Thyroid gland (tissue), 4 donors: ENCODE results near the gene FNDC3B. TPM values are rescaled to one million over a fixed set of nuclear protein-coding genes. Genes with fewer than 3 reads are reported as not detected.
A peak's percentile ranks its signal among the peaks of the same experiment; 100 is the strongest.

Source experiments
- DNase-seq, 2 donors: peaks; one replicate each; pipeline ENCODE4 v3.0.0-alpha.2; 2019
- H3K27ac ChIP-seq, 3 donors: fragments of 200-600 bp; sonication (generic); 1 replicate in 2 of 3; 2 replicates in 1 of 3; pipeline ENCODE4 v1.5.1; 2016 to 2019; ENCODE audit warnings: mild to moderate bottlenecking in 1 of 3, moderate library complexity in 1 of 3
- H3K27me3 ChIP-seq: fragments of 200-600 bp; sonication (generic); one replicate; pipeline ENCODE4 v1.5.1; 2019
- H3K36me3 ChIP-seq, 2 donors: fragments of 200-600 bp; sonication (generic); one replicate each; pipeline ENCODE4 v1.5.1; 2016 to 2019
- H3K4me1 ChIP-seq, 2 donors: fragments of 200-600 bp; sonication (generic); one replicate each; pipeline ENCODE4 v1.5.1; 2017 to 2019
- H3K4me3 ChIP-seq, 3 donors: fragments of 200-600 bp; sonication (generic); replicated peaks in 1 of 3; 1 replicate in 2 of 3; 2 replicates in 1 of 3; pipeline ENCODE4 v1.5.1; 2016; ENCODE audit warnings: mild to moderate bottlenecking in 1 of 3
- H3K9me3 ChIP-seq: fragments of 200-600 bp; sonication (generic); one replicate; pipeline ENCODE4 v1.5.1; 2017
- POLR2A ChIP-seq, 2 donors: fragments of 450-650 bp; IDR thresholded peaks; one replicate each; pipeline ENCODE4 v1.6.1; 2017; ENCODE audit warnings: antibody characterized with exemption in 2 of 2, mild to moderate bottlenecking in 2 of 2, moderate library complexity in 1 of 2
- WGBS, 2 donors: methylation state at CpG; one replicate each; pipeline ENCODE4 v1.1.5; 2017; 5-methylcytosine and 5-hydroxymethylcytosine counted together
- intact Hi-C: fragments of 100-400 bp; cut with DNase I; formaldehyde crosslinking; loops from one replicate; pipeline ENCODE4 v1.15.1; 2023
- total RNA-seq, 4 donors: library from RNA; depleted of rRNA; stranded (reverse); fragments of >200 nt; gene quantifications; one replicate each; pipeline ENCODE4 v1.2.3, GENCODE V29; 2016
- TF ChIP-seq, protein P1 (sequence below), 6 experiments: fragments of 200-600 bp in 3 of 6; fragments of 450-650 bp in 3 of 6; sonication (generic) in 3 of 6; IDR thresholded peaks; one replicate each; pipeline ENCODE4 v1.5.1; 2016 to 2019; ENCODE audit warnings: antibody characterized with exemption in 6 of 6, mild to moderate bottlenecking in 2 of 6, inconsistent platforms in 1 of 6, moderate library complexity in 1 of 6

The FNDC3B gene
- total RNA-seq, 4 donors from 2014 or later: 118 to 172 (median 146) TPM

DNA sequence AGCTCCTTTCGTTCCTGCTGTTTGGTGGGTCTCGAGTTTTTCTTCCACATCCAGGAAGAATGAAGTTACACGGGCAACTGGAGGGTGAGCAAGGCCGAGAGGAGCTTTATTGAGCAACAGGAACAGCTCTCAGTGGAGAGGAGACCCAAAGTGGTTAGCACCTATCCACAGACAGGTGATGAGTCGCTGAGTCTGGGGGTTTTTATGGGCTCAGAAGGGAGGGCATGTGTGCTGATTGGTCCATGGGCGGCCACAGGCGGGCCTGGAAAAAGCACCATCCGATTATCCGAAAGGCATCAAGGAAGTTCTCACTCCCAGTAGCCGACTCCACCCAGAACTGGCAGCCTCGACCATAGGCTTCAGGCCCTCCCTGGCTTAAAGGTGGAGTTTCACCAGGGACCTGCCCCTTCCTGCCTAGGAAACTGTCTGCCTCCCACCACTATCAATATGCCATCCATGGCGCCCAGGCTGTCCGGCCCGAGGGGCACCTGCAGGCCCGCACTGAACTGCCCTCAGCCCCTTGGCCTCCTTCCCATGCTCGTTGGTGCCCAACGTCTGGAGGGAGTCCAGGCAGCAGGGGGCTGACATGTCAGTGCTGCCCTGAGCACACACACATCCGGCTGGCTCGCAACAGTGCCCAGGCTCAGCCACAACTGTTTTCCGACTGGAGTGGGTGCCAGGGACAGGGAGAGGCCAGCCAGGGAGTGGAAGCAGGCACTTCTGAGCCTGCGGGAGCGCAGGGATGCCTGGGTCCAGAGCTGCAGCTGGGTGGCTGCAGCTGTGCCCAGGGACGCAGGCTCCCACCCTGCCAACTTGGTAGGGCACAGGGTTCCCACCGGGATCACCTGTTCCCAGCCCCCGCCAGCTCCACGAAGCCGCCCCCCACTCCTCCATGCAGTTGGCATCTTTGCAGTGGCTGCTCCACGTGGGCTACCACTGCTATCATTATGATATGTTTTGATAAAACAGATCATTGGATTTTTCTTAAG lies 170.2 kb downstream of the FNDC3B start:
- Histone ChIP-seq H3K36me3 (no peaks in the 10 kb centered on the region), H3K27ac (peak overlapping the region; percentile 48 to 64 (median 51)), H3K4me3 (no peak overlapping the region), H3K4me1 (peaks cover 60 to 63% of the 10 kb centered on the region in 2 donors), H3K27me3 (no peaks in the 10 kb centered on the region), H3K9me3 (no peaks in the 10 kb centered on the region)
- peak in 1 of 2 donors; percentile 19 for TF ChIP-seq POLR2A (IDR thresholded peaks at IDR 0.05)
- TF ChIP-seq, protein P1, sequence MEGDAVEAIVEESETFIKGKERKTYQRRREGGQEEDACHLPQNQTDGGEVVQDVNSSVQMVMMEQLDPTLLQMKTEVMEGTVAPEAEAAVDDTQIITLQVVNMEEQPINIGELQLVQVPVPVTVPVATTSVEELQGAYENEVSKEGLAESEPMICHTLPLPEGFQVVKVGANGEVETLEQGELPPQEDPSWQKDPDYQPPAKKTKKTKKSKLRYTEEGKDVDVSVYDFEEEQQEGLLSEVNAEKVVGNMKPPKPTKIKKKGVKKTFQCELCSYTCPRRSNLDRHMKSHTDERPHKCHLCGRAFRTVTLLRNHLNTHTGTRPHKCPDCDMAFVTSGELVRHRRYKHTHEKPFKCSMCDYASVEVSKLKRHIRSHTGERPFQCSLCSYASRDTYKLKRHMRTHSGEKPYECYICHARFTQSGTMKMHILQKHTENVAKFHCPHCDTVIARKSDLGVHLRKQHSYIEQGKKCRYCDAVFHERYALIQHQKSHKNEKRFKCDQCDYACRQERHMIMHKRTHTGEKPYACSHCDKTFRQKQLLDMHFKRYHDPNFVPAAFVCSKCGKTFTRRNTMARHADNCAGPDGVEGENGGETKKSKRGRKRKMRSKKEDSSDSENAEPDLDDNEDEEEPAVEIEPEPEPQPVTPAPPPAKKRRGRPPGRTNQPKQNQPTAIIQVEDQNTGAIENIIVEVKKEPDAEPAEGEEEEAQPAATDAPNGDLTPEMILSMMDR (IDR thresholded peaks at IDR 0.05): no peak
- 82 to 84% methylated on average over 16 to 25 of the region's 28 CpGs for WGBS, 2 donors
- intact Hi-C loops: no loop called here
- DNase-seq: peak; percentile 91 to 92

- peak overlapping the region; percentile 48 to 64 (median 51) for H3K27ac ChIP-seq
- peaks cover 60 to 64% of the 10 kb centered on the region in 2 donors for H3K4me1 ChIP-seq
- no peak overlapping the region for H3K4me3 ChIP-seq
- 80 to 90% methylated on average over 4 of the region's 4 CpGs for WGBS, 2 donors
- no peaks in the 10 kb centered on the region for H3K36me3 ChIP-seq
- intact Hi-C loops: no loop called here
- no peaks in the 10 kb centered on the region for H3K9me3 ChIP-seq
- no peak for DNase-seq
- no peak for TF ChIP-seq POLR2A (IDR thresholded peaks at IDR 0.05)
- TF ChIP-seq, protein P1 (IDR thresholded peaks at IDR 0.05): no peak
- no peaks in the 10 kb centered on the region for H3K27me3 ChIP-seq
Observed at GRCh38 chr3:172210355-172210754, 171.0 kb downstream of the FNDC3B start.

DNA sequence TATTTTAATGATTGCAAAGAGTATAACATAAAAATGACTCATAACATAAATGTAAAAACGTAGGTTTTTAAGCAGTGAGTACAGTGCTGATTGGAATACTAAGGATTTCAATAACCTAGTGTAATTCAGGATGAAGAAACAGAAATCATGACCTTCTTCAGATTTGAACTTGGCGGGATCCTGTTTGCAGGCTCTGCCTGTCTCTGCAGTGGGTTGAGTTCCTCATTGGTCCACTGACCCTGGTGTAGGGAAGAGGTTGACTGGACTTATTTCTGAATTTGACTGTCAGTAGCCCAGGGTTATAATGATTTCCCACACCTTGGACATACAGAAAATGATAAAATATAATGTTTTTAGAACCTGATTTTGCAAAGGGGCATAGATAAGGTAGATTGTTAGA lies 171.7 kb downstream of the FNDC3B start:
- DNase-seq: no peak
- Histone ChIP-seq H3K9me3 (no peaks in the 10 kb centered on the region), H3K27ac (no peak overlapping the region), H3K4me3 (no peak overlapping the region), H3K4me1 (peaks cover 54 to 56% of the 10 kb centered on the region in 2 donors), H3K27me3 (no peaks in the 10 kb centered on the region), H3K36me3 (no peaks in the 10 kb centered on the region)
- TF ChIP-seq, protein P1 (IDR thresholded peaks at IDR 0.05): no peak
- TF ChIP-seq POLR2A (IDR thresholded peaks at IDR 0.05): no peak
- 85 to 94% methylated on average over 2 of the region's 2 CpGs for WGBS, 2 donors
- intact Hi-C loops: no loop called here

DNA sequence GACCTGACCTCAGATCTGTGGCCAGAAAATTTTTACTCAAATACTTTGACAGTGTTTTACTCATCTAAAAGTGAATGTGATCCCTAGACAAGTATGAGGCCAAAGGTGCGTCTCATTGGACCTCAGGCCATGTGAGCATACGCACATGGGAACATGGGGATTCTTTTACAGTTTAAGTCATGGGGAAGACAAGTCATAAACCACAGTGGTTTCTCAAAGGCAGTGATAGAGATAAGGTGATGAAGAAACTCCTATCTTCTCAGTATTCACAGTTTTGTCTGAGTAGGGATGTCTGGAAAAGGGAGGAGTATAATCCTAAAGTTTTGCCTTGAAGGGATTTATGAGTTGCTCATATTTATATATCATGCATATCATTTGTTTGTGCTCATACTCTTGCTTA lies 173.8 kb downstream of the FNDC3B start:
- Histone ChIP-seq H3K9me3 (no peaks in the 10 kb centered on the region), H3K27me3 (no peaks in the 10 kb centered on the region), H3K27ac (no peak overlapping the region), H3K36me3 (no peaks in the 10 kb centered on the region), H3K4me3 (no peak overlapping the region), H3K4me1 (peaks cover 56 to 68% of the 10 kb centered on the region in 2 donors)
- WGBS, 2 donors: 100% methylated on average over 2 of the region's 2 CpGs
- DNase-seq: no peak
- TF ChIP-seq, protein P1 (IDR thresholded peaks at IDR 0.05): no peak
- TF ChIP-seq POLR2A (IDR thresholded peaks at IDR 0.05): no peak
- intact Hi-C loops: no loop called here

GRCh38 chr3:172213904-172214303 lies 174.5 kb downstream of the FNDC3B start:
- peaks cover 61 to 70% of the 10 kb centered on the region in 2 donors for H3K4me1 ChIP-seq

More at GRCh38 chr3:172213904-172214303, 174.5 kb downstream of the FNDC3B start:
- TF ChIP-seq, protein P1 (IDR thresholded peaks at IDR 0.05): no peak
- no peak for TF ChIP-seq POLR2A (IDR thresholded peaks at IDR 0.05)
- WGBS, 2 donors: 60 to 63% methylated on average over 3 of the region's 4 CpGs
- intact Hi-C loops: no loop called here
- Histone ChIP-seq H3K36me3 (no peaks in the 10 kb centered on the region), H3K27ac (no peak overlapping the region), H3K4me3 (no peak overlapping the region), H3K27me3 (no peaks in the 10 kb centered on the region), H3K9me3 (no peaks in the 10 kb centered on the region)
- no peak for DNase-seq
